ENCODE data around the gene GJA4.

The GJA4 gene

GRCh38 chr1:34792868-34793727, at the start of gene GJA4:
GJA4 (plus strand) TSS chr1:34792999; CDS start chr1:34794214, 1,215 bp downstream.
- DNase-seq (ENCODE audit: insufficient read length, low spot score) (no peak), FAIRE-seq (no peak)
- TF ChIP-seq POLR2A (IDR thresholded peaks at IDR 0.05; ENCODE audit: low read depth, low read length), result no peak

GRCh38 chr1:34743775-34744174, 49.0 kb upstream of the GJA4 start:
- TF ChIP-seq POLR2A (IDR thresholded peaks at IDR 0.05; ENCODE audit: low read depth, low read length), result no peak
- DNase-seq (ENCODE audit: insufficient read length, low spot score), result no peak
- no peak for FAIRE-seq

GRCh38 chr1:34744851-34745250, 47.9 kb upstream of the GJA4 start:
- DNase-seq (ENCODE audit: insufficient read length, low spot score) (no peak), FAIRE-seq (no peak)
- no peak for TF ChIP-seq POLR2A (IDR thresholded peaks at IDR 0.05; ENCODE audit: low read depth, low read length)

GRCh38 chr1:34745666-34746065, 47.1 kb upstream of the GJA4 start:
- FAIRE-seq (no peak), DNase-seq (ENCODE audit: insufficient read length, low spot score) (no peak)
- no peak for TF ChIP-seq POLR2A (IDR thresholded peaks at IDR 0.05; ENCODE audit: low read depth, low read length)

GRCh38 chr1:34746101-34746500, 46.7 kb upstream of the GJA4 start:
- TF ChIP-seq POLR2A (IDR thresholded peaks at IDR 0.05; ENCODE audit: low read depth, low read length), result no peak
- DNase-seq (ENCODE audit: insufficient read length, low spot score), result no peak
- FAIRE-seq, result no peak

GRCh38 chr1:34746785-34747637, 45.8 kb upstream of the GJA4 start:
- FAIRE-seq (no peak), DNase-seq (ENCODE audit: insufficient read length, low spot score) (no peak)
- TF ChIP-seq POLR2A (IDR thresholded peaks at IDR 0.05; ENCODE audit: low read depth, low read length), result no peak

GRCh38 chr1:34747638-34747941, 45.2 kb upstream of the GJA4 start:
- DNase-seq (ENCODE audit: insufficient read length, low spot score), result no peak
- FAIRE-seq, result no peak
- TF ChIP-seq POLR2A (IDR thresholded peaks at IDR 0.05; ENCODE audit: low read depth, low read length), result no peak

- FAIRE-seq, result no peak
- TF ChIP-seq POLR2A (IDR thresholded peaks at IDR 0.05; ENCODE audit: low read depth, low read length), result no peak
- DNase-seq (ENCODE audit: insufficient read length, low spot score), result no peak
Observed at GRCh38 chr1:34749992-34750391, 42.8 kb upstream of the GJA4 start.

- TF ChIP-seq POLR2A (IDR thresholded peaks at IDR 0.05; ENCODE audit: low read depth, low read length), result no peak
- no peak for FAIRE-seq
- no peak for DNase-seq (ENCODE audit: insufficient read length, low spot score)
Observed at GRCh38 chr1:34750610-34751009, 42.2 kb upstream of the GJA4 start.

GRCh38 chr1:34753163-34753562, 39.6 kb upstream of the GJA4 start:
- DNase-seq (ENCODE audit: insufficient read length, low spot score), result no peak
- no peak for FAIRE-seq
- no peak for TF ChIP-seq POLR2A (IDR thresholded peaks at IDR 0.05; ENCODE audit: low read depth, low read length)

- no peak for FAIRE-seq
- TF ChIP-seq POLR2A (IDR thresholded peaks at IDR 0.05; ENCODE audit: low read depth, low read length), result no peak
- DNase-seq (ENCODE audit: insufficient read length, low spot score), result no peak
Observed at GRCh38 chr1:34754964-34755637, 37.7 kb upstream of the GJA4 start, which contains the start of gene GJB5. GJB5 (plus strand) TSS chr1:34755047; CDS start chr1:34757331, 2,284 bp downstream.

GRCh38 chr1:34755961-34756360, 36.8 kb upstream of the GJA4 start:
- DNase-seq (ENCODE audit: insufficient read length, low spot score) (no peak), FAIRE-seq (no peak)
- no peak for TF ChIP-seq POLR2A (IDR thresholded peaks at IDR 0.05; ENCODE audit: low read depth, low read length)

- no peak for TF ChIP-seq POLR2A (IDR thresholded peaks at IDR 0.05; ENCODE audit: low read depth, low read length)
- FAIRE-seq, result no peak
- no peak for DNase-seq (ENCODE audit: insufficient read length, low spot score)
Observed at GRCh38 chr1:34757386-34757785, 35.4 kb upstream of the GJA4 start.

- FAIRE-seq (no peak), DNase-seq (ENCODE audit: insufficient read length, low spot score) (no peak)
- no peak for TF ChIP-seq POLR2A (IDR thresholded peaks at IDR 0.05; ENCODE audit: low read depth, low read length)
Observed at GRCh38 chr1:34758751-34759150, 34.0 kb upstream of the GJA4 start.

All from H54 (cell line).